ENCODE data around the gene SNX4. TPM values are rescaled to one million over a fixed set of nuclear protein-coding genes. Genes with fewer than 3 reads are reported as not detected.

Gene SNX4
- polyA plus RNA-seq, 1 donor from 2014 or later = 180 TPM

DNA sequence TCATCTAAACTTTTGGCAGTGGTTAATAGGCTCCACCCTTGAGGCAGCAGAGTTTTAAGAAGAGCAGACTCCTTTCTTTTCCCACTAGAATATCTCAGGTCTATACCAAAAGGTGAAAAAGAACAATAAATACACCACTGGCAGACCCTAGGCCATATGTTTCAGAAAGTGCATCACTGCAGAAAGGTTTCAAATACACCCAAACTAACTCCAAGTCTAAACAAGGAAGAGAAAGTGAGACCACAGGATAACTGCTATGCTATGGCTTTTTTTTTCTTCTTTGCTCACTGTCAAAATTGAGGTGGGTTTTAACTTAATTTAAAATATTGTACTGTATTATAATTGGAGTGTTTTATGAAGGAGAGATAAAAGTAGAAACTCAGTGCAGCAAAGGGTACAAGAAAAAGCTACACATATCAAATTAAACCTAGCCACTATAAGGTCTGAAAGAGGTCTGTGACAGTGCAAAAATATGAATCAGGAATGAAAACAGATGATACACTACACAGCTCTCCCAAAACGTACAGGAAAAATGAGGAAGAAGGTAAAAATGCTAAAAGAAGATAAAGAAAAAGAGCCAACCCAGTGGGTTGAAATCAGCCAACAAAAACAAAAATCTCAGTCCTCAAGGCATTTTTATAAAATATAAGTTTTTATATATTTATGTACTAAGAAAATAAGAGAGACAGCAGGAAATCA lies 8.4 kb downstream of the SNX4 start:
- Histone ChIP-seq H4K20me1 (ENCODE audit: insufficient read depth) (no peaks in the 10 kb centered on the region), H3K27me3 (ENCODE audit: insufficient read depth, low read depth, low read length) (no peaks in the 10 kb centered on the region), H3K36me3 (ENCODE audit: insufficient read depth, low read length) (peaks cover 6% of the 10 kb centered on the region), H3K4me2 (ENCODE audit: low read length) (no peak overlapping the region), H3K79me2 (replicated peaks; ENCODE audit: insufficient read depth, low read length) (peaks cover 52% of the 10 kb centered on the region), H3K9me2 (ENCODE audit: insufficient read depth, low read length) (no peaks in the 10 kb centered on the region), H3K4me3 (ENCODE audit: low read length) (no peak overlapping the region), H3F3A (ENCODE audit: insufficient read depth, low read length, poor library complexity, severe bottlenecking) (no peaks in the 10 kb centered on the region), H2AFZ (ENCODE audit: low read depth, low read length) (no peak overlapping the region), H3K27ac (ENCODE audit: low read length) (no peak overlapping the region), H3K9me3 (ENCODE audit: low read length) (no peaks in the 10 kb centered on the region), H3K9ac (ENCODE audit: low read length) (no peak overlapping the region)
- no peak for TF ChIP-seq EZH2 (IDR thresholded peaks at IDR 0.05; ENCODE audit: borderline replicate concordance, insufficient read depth, low read length, poor library complexity, severe bottlenecking)
- no peak for TF ChIP-seq EP300 (conservative IDR thresholded peaks at IDR 0.05; ENCODE audit: poor library complexity, severe bottlenecking)
- no peak for TF ChIP-seq TAF1 (IDR thresholded peaks at IDR 0.05; ENCODE audit: low read depth)
- TF ChIP-seq, protein P1, sequence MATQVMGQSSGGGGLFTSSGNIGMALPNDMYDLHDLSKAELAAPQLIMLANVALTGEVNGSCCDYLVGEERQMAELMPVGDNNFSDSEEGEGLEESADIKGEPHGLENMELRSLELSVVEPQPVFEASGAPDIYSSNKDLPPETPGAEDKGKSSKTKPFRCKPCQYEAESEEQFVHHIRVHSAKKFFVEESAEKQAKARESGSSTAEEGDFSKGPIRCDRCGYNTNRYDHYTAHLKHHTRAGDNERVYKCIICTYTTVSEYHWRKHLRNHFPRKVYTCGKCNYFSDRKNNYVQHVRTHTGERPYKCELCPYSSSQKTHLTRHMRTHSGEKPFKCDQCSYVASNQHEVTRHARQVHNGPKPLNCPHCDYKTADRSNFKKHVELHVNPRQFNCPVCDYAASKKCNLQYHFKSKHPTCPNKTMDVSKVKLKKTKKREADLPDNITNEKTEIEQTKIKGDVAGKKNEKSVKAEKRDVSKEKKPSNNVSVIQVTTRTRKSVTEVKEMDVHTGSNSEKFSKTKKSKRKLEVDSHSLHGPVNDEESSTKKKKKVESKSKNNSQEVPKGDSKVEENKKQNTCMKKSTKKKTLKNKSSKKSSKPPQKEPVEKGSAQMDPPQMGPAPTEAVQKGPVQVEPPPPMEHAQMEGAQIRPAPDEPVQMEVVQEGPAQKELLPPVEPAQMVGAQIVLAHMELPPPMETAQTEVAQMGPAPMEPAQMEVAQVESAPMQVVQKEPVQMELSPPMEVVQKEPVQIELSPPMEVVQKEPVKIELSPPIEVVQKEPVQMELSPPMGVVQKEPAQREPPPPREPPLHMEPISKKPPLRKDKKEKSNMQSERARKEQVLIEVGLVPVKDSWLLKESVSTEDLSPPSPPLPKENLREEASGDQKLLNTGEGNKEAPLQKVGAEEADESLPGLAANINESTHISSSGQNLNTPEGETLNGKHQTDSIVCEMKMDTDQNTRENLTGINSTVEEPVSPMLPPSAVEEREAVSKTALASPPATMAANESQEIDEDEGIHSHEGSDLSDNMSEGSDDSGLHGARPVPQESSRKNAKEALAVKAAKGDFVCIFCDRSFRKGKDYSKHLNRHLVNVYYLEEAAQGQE (IDR thresholded peaks at IDR 0.05; ENCODE audit: borderline replicate concordance) = no peak
- TF ChIP-seq RAD21 (conservative IDR thresholded peaks at IDR 0.05) = no peak
- no peak for TF ChIP-seq MXI1 (conservative IDR thresholded peaks at IDR 0.05; ENCODE audit: poor library complexity, severe bottlenecking)

DNA sequence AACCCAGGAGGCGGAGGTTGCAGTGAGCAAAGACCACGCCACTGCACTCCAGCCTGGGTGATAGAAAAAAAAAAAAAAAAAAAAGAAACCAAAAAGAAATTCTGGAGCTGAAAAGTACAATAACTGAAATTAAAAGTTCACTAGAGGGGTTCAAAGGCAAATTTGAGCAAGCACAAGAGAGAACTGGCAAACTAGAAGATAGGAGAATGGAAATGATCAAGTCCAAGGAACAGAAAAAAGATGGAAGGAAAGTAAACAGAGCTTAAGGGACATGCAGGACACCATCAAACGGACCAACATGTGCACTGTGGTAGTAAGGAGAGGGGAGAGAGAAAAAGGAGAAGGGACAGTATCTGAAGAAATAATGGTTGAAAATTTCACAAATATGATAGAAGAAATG lies 12.9 kb downstream of the SNX4 start:
- Histone ChIP-seq H3K4me3 (ENCODE audit: low read length) (no peak overlapping the region), H3K27ac (ENCODE audit: low read length) (no peak overlapping the region), H3K36me3 (ENCODE audit: insufficient read depth, low read length) (peaks cover 6% of the 10 kb centered on the region), H3F3A (ENCODE audit: insufficient read depth, low read length, poor library complexity, severe bottlenecking) (no peaks in the 10 kb centered on the region), H4K20me1 (ENCODE audit: insufficient read depth) (no peaks in the 10 kb centered on the region), H3K9me2 (ENCODE audit: insufficient read depth, low read length) (no peaks in the 10 kb centered on the region), H3K9ac (ENCODE audit: low read length) (no peak overlapping the region), H3K27me3 (ENCODE audit: insufficient read depth, low read depth, low read length) (no peaks in the 10 kb centered on the region), H3K9me3 (ENCODE audit: low read length) (no peaks in the 10 kb centered on the region), H2AFZ (ENCODE audit: low read depth, low read length) (no peak overlapping the region), H3K4me2 (ENCODE audit: low read length) (no peak overlapping the region), H3K79me2 (replicated peaks; ENCODE audit: insufficient read depth, low read length) (peaks cover 50% of the 10 kb centered on the region)
- TF ChIP-seq, protein P2, sequence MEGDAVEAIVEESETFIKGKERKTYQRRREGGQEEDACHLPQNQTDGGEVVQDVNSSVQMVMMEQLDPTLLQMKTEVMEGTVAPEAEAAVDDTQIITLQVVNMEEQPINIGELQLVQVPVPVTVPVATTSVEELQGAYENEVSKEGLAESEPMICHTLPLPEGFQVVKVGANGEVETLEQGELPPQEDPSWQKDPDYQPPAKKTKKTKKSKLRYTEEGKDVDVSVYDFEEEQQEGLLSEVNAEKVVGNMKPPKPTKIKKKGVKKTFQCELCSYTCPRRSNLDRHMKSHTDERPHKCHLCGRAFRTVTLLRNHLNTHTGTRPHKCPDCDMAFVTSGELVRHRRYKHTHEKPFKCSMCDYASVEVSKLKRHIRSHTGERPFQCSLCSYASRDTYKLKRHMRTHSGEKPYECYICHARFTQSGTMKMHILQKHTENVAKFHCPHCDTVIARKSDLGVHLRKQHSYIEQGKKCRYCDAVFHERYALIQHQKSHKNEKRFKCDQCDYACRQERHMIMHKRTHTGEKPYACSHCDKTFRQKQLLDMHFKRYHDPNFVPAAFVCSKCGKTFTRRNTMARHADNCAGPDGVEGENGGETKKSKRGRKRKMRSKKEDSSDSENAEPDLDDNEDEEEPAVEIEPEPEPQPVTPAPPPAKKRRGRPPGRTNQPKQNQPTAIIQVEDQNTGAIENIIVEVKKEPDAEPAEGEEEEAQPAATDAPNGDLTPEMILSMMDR (IDR thresholded peaks at IDR 0.05; ENCODE audit: poor library complexity, severe bottlenecking) = no peak
- TF ChIP-seq, protein P1 (IDR thresholded peaks at IDR 0.05; ENCODE audit: borderline replicate concordance) = no peak
